AG10803 (cell line): Measurements from ENCODE around the gene SFXN2.

ENCODE experiments used
- DNase-seq: peaks from one replicate; pipeline ENCODE4 v3.0.0; 2010; ENCODE audit warnings: low read depth
- H3K4me3 ChIP-seq: 2 replicates; pipeline ENCODE4 v1.5.1; 2011; ENCODE audit warnings: mild to moderate bottlenecking, low read length, control low read depth
- CTCF ChIP-seq: conservative IDR thresholded peaks from 2 replicates; pipeline ENCODE4 v1.5.1; 2011; ENCODE audit warnings: mild to moderate bottlenecking, low read length, control low read depth, inconsistent platforms

Gene SFXN2

GRCh38 chr10:102743588-102744373 is 29.3 kb downstream of the SFXN2 start, which contains the start of gene WBP1L:
Gene WBP1L (plus strand): TSS chr10:102743948. CDS start chr10:102744054, 106 bp downstream.
- peak within 1 kb of the TSS; percentile 100 for H3K4me3 ChIP-seq
- TF ChIP-seq CTCF = no peak
- peak; percentile 100 for DNase-seq

GRCh38 chr10:102744374-102745051 is 30.1 kb downstream of the SFXN2 start:
- DNase-seq = peak; percentile 50
- TF ChIP-seq CTCF = no peak
- H3K4me3 ChIP-seq = peak overlapping the region; percentile 100

- no peak for DNase-seq
- peak overlapping the region; percentile 100 for H3K4me3 ChIP-seq
- no peak for TF ChIP-seq CTCF
Observed at GRCh38 chr10:102745157-102745556, 30.7 kb downstream of the SFXN2 start.

GRCh38 chr10:102752266-102752930 is 38.0 kb downstream of the SFXN2 start:
- peak overlapping the region; percentile 25 for H3K4me3 ChIP-seq
- TF ChIP-seq CTCF = no peak
- DNase-seq = peak; percentile 97

- DNase-seq = peak; percentile 88
- TF ChIP-seq CTCF = peak; percentile 69
- peak overlapping the region; percentile 25 for H3K4me3 ChIP-seq
Observed at GRCh38 chr10:102752934-102753664, 38.7 kb downstream of the SFXN2 start.

- no peak overlapping the region for H3K4me3 ChIP-seq
- peak; percentile 81 for DNase-seq
- no peak for TF ChIP-seq CTCF
Observed at GRCh38 chr10:102753718-102754117, 39.3 kb downstream of the SFXN2 start.
